Hepatocyte (in vitro differentiated cells): Measurements from ENCODE around the gene PPFIA4. TPM values are rescaled to one million over a fixed set of nuclear protein-coding genes. Genes with fewer than 3 reads are reported as not detected.
"Not testable (repeated sequence)": the region's sequence is repeated elsewhere in the genome, so short reads cannot be mapped to it uniquely, and the experiment has no call there.

Experiments used
- DNase-seq: peaks from one replicate; pipeline ENCODE4 v3.0.0-alpha.2; 2016; ENCODE audit warnings: low spot score
- H2AFZ ChIP-seq: fragments of 200-600 bp; sonication (generic); 2 replicates; pipeline ENCODE4 v1.6.0; 2016; ENCODE audit warnings: antibody characterized with exemption, mild to moderate bottlenecking
- H3K27ac ChIP-seq: fragments of 200-600 bp; sonication (generic); 2 replicates; pipeline ENCODE4 v1.5.1; 2016; ENCODE audit warnings: mild to moderate bottlenecking
- H3K27me3 ChIP-seq: fragments of 200-600 bp; sonication (generic); 2 replicates; pipeline ENCODE4 v1.6.1; 2016
- H3K36me3 ChIP-seq: fragments of 200-600 bp; sonication (generic); replicated peaks from 2 replicates; pipeline ENCODE4 v1.5.1; 2016; ENCODE audit warnings: low read depth; ENCODE audit not compliant: insufficient read depth
- H3K4me1 ChIP-seq: fragments of 200-600 bp; sonication (generic); 2 replicates; pipeline ENCODE4 v1.5.1; 2016; ENCODE audit warnings: mild to moderate bottlenecking, moderate library complexity; ENCODE audit not compliant: insufficient read depth
- H3K4me2 ChIP-seq: fragments of 200-600 bp; sonication (generic); 2 replicates; pipeline ENCODE4 v1.6.0; 2016
- H3K4me3 ChIP-seq: fragments of 200-600 bp; sonication (generic); 2 replicates; pipeline ENCODE4 v1.5.1; 2016; ENCODE audit warnings: mild to moderate bottlenecking
- H3K79me2 ChIP-seq: fragments of 200-600 bp; sonication (generic); 2 replicates; pipeline ENCODE4 v1.6.0; 2017; ENCODE audit warnings: mild to moderate bottlenecking
- H3K9me2 ChIP-seq: fragments of 200-600 bp; sonication (generic); replicated peaks from 2 replicates; pipeline ENCODE4 v1.6.0; 2017; ENCODE audit warnings: mild to moderate bottlenecking; ENCODE audit not compliant: insufficient read depth
- H3K9me3 ChIP-seq: fragments of 200-600 bp; sonication (generic); 2 replicates; pipeline ENCODE4 v1.5.1; 2016; ENCODE audit warnings: low read depth, mild to moderate bottlenecking
- H4K20me1 ChIP-seq: fragments of 200-600 bp; sonication (generic); 2 replicates; pipeline ENCODE4 v1.6.0; 2016; ENCODE audit warnings: mild to moderate bottlenecking; ENCODE audit not compliant: insufficient read depth, poor library complexity, severe bottlenecking
- EZH2 ChIP-seq: fragments of 200-600 bp; sonication (generic); IDR thresholded peaks from 2 replicates; pipeline ENCODE4 v1.6.1; 2016; ENCODE audit warnings: antibody characterized with exemption, mild to moderate bottlenecking, borderline replicate concordance
- EZH2phosphoT487 ChIP-seq: fragments of 200-600 bp; sonication (generic); IDR thresholded peaks from one replicate; pipeline ENCODE4 v1.6.1; 2018; ENCODE audit warnings: antibody characterized with exemption, mild to moderate bottlenecking, low read depth, moderate library complexity; ENCODE audit not compliant: unreplicated experiment, severe bottlenecking
- WGBS: methylation state at CpG from one replicate; pipeline ENCODE4 v1.1.6; 2016; ENCODE audit warnings: low lambda C conversion rate; ENCODE audit errors: missing lambda C conversion rate; 5-methylcytosine and 5-hydroxymethylcytosine counted together
- polyA plus RNA-seq: library from polyadenylated mRNA; unstranded; fragments of >200 nt; fragmentation: Nextera tagmentation; extraction: Ambion mirVana; gene quantifications from 2 replicates; pipeline ENCODE4 v1.2.1, GENCODE V29; 2016
- total RNA-seq: library from RNA; depleted of rRNA; stranded (reverse); fragments of >200 nt; gene quantifications from 2 replicates; pipeline ENCODE4 v1.2.3, GENCODE V29; 2014
- TF ChIP-seq, protein P1 (sequence below): fragments of 200-600 bp; sonication (generic); IDR thresholded peaks from 2 replicates; pipeline ENCODE4 v1.5.1; 2016; ENCODE audit warnings: antibody characterized with exemption, mild to moderate bottlenecking; ENCODE audit not compliant: poor library complexity

PPFIA4 gene
- total and polyA plus RNA-seq, 2 experiments from 2014 or later: 1.4 to 1.7 TPM

DNA sequence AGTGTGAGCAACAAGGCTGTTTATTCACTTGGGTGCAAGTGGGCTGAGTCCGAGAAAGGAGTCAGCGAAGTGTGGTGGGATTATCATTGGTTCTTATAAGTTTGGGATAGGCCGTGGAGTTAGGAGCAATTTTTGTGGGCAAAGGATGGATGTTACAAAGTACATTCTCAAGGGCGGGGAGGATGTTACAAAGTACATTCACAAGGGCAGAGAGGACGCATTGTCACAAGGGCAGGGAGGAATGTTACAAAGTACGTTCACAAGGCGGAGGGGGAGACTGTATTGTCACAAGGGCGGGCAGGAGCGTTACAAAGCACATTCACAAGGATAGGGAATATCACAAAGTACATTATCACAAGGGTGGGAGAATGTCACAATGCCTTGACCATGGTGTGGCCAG lies 24.3 kb upstream of the PPFIA4 start:
- peaks cover 11% of the 10 kb centered on the region for H3K27me3 ChIP-seq
- 88% methylated on average over 9 of the region's 9 CpGs for WGBS
- no peak for DNase-seq

DNA sequence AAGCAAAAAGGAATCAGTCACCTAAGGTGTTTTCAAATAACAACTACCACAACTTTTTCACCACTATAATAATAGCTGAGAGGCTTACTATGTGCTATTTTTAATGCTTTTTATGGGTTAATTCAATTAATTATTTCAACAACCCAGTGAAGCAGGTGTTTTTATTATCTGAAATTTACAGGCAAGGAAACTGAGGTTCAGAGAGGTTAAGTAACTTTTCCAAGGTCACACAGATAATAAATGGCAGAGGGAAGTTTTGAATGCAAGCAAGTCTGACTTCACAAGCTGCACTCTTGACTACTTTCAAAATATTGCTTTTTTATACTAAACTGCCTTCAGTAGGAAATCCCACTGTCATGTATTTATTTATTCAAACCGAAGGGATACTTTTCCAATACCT lies 23.3 kb upstream of the PPFIA4 start:
- H3K9me3 ChIP-seq: no peaks in the 10 kb centered on the region
- DNase-seq: no peak
- H3K36me3 ChIP-seq: no peaks in the 10 kb centered on the region
- peaks cover 2% of the 10 kb centered on the region for H3K27me3 ChIP-seq
- H3K27ac ChIP-seq: no peak overlapping the region
- H3K4me1 ChIP-seq: no peaks in the 10 kb centered on the region
- peaks cover 3% of the 10 kb centered on the region for H3K79me2 ChIP-seq
- H3K9me2 ChIP-seq: no peaks in the 10 kb centered on the region
- WGBS: 96% methylated on average over 1 of the region's 1 CpG
- H3K4me2 ChIP-seq: no peak overlapping the region
- H4K20me1 ChIP-seq: no peaks in the 10 kb centered on the region
- no peak overlapping the region for H2AFZ ChIP-seq
- no peak overlapping the region for H3K4me3 ChIP-seq
- TF ChIP-seq EZH2phosphoT487 (no peak), EZH2 (no peak)
- TF ChIP-seq, protein P1, sequence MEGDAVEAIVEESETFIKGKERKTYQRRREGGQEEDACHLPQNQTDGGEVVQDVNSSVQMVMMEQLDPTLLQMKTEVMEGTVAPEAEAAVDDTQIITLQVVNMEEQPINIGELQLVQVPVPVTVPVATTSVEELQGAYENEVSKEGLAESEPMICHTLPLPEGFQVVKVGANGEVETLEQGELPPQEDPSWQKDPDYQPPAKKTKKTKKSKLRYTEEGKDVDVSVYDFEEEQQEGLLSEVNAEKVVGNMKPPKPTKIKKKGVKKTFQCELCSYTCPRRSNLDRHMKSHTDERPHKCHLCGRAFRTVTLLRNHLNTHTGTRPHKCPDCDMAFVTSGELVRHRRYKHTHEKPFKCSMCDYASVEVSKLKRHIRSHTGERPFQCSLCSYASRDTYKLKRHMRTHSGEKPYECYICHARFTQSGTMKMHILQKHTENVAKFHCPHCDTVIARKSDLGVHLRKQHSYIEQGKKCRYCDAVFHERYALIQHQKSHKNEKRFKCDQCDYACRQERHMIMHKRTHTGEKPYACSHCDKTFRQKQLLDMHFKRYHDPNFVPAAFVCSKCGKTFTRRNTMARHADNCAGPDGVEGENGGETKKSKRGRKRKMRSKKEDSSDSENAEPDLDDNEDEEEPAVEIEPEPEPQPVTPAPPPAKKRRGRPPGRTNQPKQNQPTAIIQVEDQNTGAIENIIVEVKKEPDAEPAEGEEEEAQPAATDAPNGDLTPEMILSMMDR: no peak

More for the DNA sequence above, 24.3 kb upstream of the PPFIA4 start:
- H3K36me3 ChIP-seq: no peaks in the 10 kb centered on the region
- no peaks in the 10 kb centered on the region for H4K20me1 ChIP-seq
- H3K9me2 ChIP-seq: no peaks in the 10 kb centered on the region
- no peak overlapping the region for H2AFZ ChIP-seq
- H3K4me1 ChIP-seq: no peaks in the 10 kb centered on the region
- no peak overlapping the region for H3K4me3 ChIP-seq
- TF ChIP-seq EZH2phosphoT487 (no peak), EZH2 (no peak)
- TF ChIP-seq, protein P1: no peak
- H3K4me2 ChIP-seq: no peak overlapping the region
- H3K9me3 ChIP-seq: no peaks in the 10 kb centered on the region
- no peak overlapping the region for H3K27ac ChIP-seq
- no peaks in the 10 kb centered on the region for H3K79me2 ChIP-seq

DNA sequence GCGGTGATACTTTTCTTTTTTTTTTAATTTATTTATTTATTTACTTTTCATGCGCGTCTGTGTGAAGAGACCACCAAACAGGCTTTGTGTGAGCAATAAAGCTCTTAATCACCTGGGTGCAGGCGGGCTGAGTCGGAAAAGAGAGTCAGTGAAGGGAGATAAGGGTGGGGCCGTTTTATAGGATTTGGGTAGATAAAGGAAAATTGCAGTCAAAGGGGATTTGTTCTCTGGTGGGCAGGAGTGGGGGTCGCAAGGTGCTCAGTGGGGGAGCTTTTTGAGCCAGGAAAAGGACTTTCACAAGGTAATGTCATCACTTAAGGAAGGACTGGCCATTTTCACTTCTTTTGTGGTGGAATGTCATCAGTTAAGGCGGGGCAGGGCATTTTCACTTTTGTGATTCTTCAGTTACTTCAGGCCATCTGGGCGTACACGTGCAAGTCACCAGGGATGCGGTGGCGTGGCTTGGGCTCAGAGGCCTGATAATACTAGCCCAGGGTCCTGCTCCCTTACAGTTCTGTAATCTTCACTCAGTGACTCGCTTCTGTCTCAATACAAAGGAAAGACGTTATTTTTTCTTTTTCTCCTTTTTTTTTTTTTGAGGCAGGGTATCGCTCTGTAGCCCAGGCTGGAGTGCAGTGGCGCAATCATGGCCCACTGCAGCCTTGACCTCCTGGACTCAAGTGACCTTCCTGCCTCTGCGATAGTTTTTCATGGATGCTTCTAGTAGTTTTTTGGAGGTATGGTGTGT lies 20.7 kb upstream of the PPFIA4 start:
- peak; percentile 22 for DNase-seq
- Histone ChIP-seq H2AFZ (peak overlapping the region; percentile 87), H3K4me2 (peak overlapping the region; percentile 79), H4K20me1 (peaks cover 11% of the 10 kb centered on the region), H3K27ac (peak overlapping the region; percentile 97), H3K4me1 (peaks cover 11% of the 10 kb centered on the region), H3K79me2 (peaks cover 29% of the 10 kb centered on the region)
- not testable (repeated sequence) for H3K9me3 ChIP-seq, H3K36me3 ChIP-seq, H3K4me3 ChIP-seq, H3K9me2 ChIP-seq, H3K27me3 ChIP-seq
- WGBS: 64% methylated on average over 17 of the region's 17 CpGs

DNA sequence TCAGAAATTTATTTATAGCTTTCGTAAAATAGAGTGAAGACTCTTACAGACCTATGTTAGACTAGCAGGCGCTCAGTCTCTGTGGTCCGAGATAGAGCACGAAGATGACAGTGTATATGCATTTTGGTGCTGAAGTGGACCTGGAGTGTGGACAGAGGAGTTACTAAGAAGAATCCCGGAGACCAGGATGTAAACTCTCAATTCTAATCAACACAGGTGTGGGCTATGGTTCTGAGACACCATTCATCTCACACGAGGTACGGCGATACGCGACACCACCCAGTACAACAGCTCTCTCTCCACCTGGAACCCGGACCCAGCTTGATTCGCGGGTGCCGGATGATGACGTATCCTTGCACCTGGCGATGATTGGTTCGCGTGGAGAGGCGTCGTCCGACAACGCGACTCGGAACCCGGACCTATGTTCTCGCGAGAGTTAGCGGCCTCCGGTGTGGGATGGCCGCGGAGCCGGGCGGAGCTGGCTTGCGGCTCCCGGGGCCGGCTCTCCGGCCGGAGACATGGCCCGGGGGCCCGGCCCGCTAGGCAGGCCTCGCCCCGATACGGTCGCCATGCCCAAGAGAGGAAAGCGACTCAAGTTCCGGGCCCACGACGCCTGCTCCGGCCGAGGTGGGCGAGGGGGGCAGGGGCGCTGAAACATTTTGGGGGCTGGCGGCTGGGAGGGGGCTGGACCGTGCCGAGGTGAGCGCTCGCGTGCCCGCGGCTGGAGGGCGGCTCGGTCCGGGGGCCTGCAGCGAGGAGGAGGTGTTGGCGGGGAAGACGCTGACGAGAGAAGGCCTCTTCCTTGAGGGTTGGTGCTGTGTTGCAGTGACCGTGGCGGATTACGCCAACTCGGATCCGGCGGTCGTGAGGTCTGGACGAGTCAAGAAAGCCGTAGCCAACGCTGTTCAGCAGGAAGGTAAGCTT lies 19.1 kb upstream of the PPFIA4 start, which contains the start of gene TMEM183A:
Gene TMEM183A (plus strand): TSS at position 427 of the 924 bp plus-strand sequence. CDS start 92 bp downstream, at position 519.
- Histone ChIP-seq H3K27ac (peak within 1 kb of the TSS; percentile 97), H3K4me2 (peak within 1 kb of the TSS; percentile 89), H3K27me3 (no peaks in the 10 kb centered on the region), H4K20me1 (peaks cover 14% of the 10 kb centered on the region), H3K4me1 (peaks cover 11% of the 10 kb centered on the region), H3K36me3 (peaks cover 6% of the 10 kb centered on the region), H2AFZ (peak within 1 kb of the TSS; percentile 87), H3K79me2 (peaks cover 44% of the 10 kb centered on the region), H3K9me3 (no peaks in the 10 kb centered on the region), H3K9me2 (no peaks in the 10 kb centered on the region), H3K4me3 (peak within 1 kb of the TSS; percentile 80)
- under 1% methylated on average over 70 of the region's 78 CpGs for WGBS
- TF ChIP-seq, protein P1: no peak
- TF ChIP-seq EZH2 (no peak), EZH2phosphoT487 (no peak)
- peak; percentile 99 for DNase-seq
